ENCODE measurements around the gene PDE4B.
"Not testable (repeated sequence)": the region's sequence is repeated elsewhere in the genome, so short reads cannot be mapped to it uniquely, and the experiment has no call there.

PDE4B gene

GRCh38 chr1:65958561-65959350 lies 166.1 kb downstream of the PDE4B start:
- Histone ChIP-seq H3K36me3 (ENCODE audit: control insufficient read depth, insufficient read depth, low read length) (no peaks in the 10 kb centered on the region), H3K27me3 (replicated peaks; ENCODE audit: control insufficient read depth, insufficient read depth, low read length) (no peaks in the 10 kb centered on the region; the same call in 1 of the 2 replicates), H3K4me3 (replicated peaks; ENCODE audit: low read depth, low read length) (no peak overlapping the region)
- DNase-seq (ENCODE audit: extremely low read depth, insufficient read length): peak; percentile 13
- TF ChIP-seq CTCF (IDR thresholded peaks at IDR 0.05; ENCODE audit: insufficient read depth, low read length, poor library complexity, severe bottlenecking): peak; percentile 51

GRCh38 chr1:65959896-65960567 lies 167.3 kb downstream of the PDE4B start:
- TF ChIP-seq CTCF (IDR thresholded peaks at IDR 0.05; ENCODE audit: insufficient read depth, low read length, poor library complexity, severe bottlenecking): no peak
- no peak overlapping the region for H3K4me3 ChIP-seq (replicated peaks; ENCODE audit: low read depth, low read length)
- no peaks in the 10 kb centered on the region for H3K36me3 ChIP-seq (ENCODE audit: control insufficient read depth, insufficient read depth, low read length)
- H3K27me3 ChIP-seq (replicated peaks; ENCODE audit: control insufficient read depth, insufficient read depth, low read length): no peaks in the 10 kb centered on the region; the same call in 1 of the 2 replicates
- no peak for DNase-seq (ENCODE audit: extremely low read depth, insufficient read length)

GRCh38 chr1:65963156-65963888 lies 170.6 kb downstream of the PDE4B start:
- Histone ChIP-seq H3K4me3 (replicated peaks; ENCODE audit: low read depth, low read length) (no peak overlapping the region), H3K27me3 (replicated peaks; ENCODE audit: control insufficient read depth, insufficient read depth, low read length) (no peaks in the 10 kb centered on the region; the same call in 1 of the 2 replicates), H3K36me3 (ENCODE audit: control insufficient read depth, insufficient read depth, low read length) (no peaks in the 10 kb centered on the region)
- TF ChIP-seq CTCF (IDR thresholded peaks at IDR 0.05; ENCODE audit: insufficient read depth, low read length, poor library complexity, severe bottlenecking): no peak
- DNase-seq (ENCODE audit: extremely low read depth, insufficient read length): no peak

GRCh38 chr1:65964123-65964522 lies 171.4 kb downstream of the PDE4B start:
- H3K27me3 ChIP-seq (replicated peaks; ENCODE audit: control insufficient read depth, insufficient read depth, low read length): no peaks in the 10 kb centered on the region; the same call in 1 of the 2 replicates
- no peak for TF ChIP-seq CTCF (IDR thresholded peaks at IDR 0.05; ENCODE audit: insufficient read depth, low read length, poor library complexity, severe bottlenecking)
- no peak for DNase-seq (ENCODE audit: extremely low read depth, insufficient read length)
- no peaks in the 10 kb centered on the region for H3K36me3 ChIP-seq (ENCODE audit: control insufficient read depth, insufficient read depth, low read length)
- no peak overlapping the region for H3K4me3 ChIP-seq (replicated peaks; ENCODE audit: low read depth, low read length)

GRCh38 chr1:65965112-65965996 lies 172.7 kb downstream of the PDE4B start:
- no peaks in the 10 kb centered on the region; the same call in 1 of the 2 replicates for H3K27me3 ChIP-seq (replicated peaks; ENCODE audit: control insufficient read depth, insufficient read depth, low read length)
- H3K36me3 ChIP-seq (ENCODE audit: control insufficient read depth, insufficient read depth, low read length): no peaks in the 10 kb centered on the region
- no peak overlapping the region for H3K4me3 ChIP-seq (replicated peaks; ENCODE audit: low read depth, low read length)
- DNase-seq (ENCODE audit: extremely low read depth, insufficient read length): no peak
- no peak for TF ChIP-seq CTCF (IDR thresholded peaks at IDR 0.05; ENCODE audit: insufficient read depth, low read length, poor library complexity, severe bottlenecking)

GRCh38 chr1:65967492-65967891 lies 174.8 kb downstream of the PDE4B start:
- DNase-seq (ENCODE audit: extremely low read depth, insufficient read length); H3K27me3 ChIP-seq (replicated peaks; ENCODE audit: control insufficient read depth, insufficient read depth, low read length); H3K4me3 ChIP-seq (replicated peaks; ENCODE audit: low read depth, low read length); H3K36me3 ChIP-seq (ENCODE audit: control insufficient read depth, insufficient read depth, low read length): not testable (repeated sequence)
